ES-I3 (cell line): ENCODE results near the gene BCAS3.

Experiments
- H3K36me3 ChIP-seq: 2 replicates; pipeline ENCODE4 v1.6.1; 2013; ENCODE audit warnings: mild to moderate bottlenecking, low read length, control low read depth, moderate library complexity; ENCODE audit not compliant: insufficient read depth
- H3K4me1 ChIP-seq: 2 replicates; pipeline ENCODE4 v1.6.1; 2013; ENCODE audit warnings: mild to moderate bottlenecking, control low read depth, low read length; ENCODE audit not compliant: insufficient read depth
- H3K9ac ChIP-seq: 2 replicates; pipeline ENCODE4 v1.6.1; 2013; ENCODE audit warnings: low read depth, mild to moderate bottlenecking, low read length, moderate library complexity
- H3K9me3 ChIP-seq: 2 replicates; pipeline ENCODE4 v1.6.1; 2013; ENCODE audit warnings: mild to moderate bottlenecking, low read length, moderate library complexity; ENCODE audit not compliant: control insufficient read depth, insufficient read depth

BCAS3 gene

GRCh38 chr17:61280338-61280737 lies 602.7 kb downstream of the BCAS3 start:
- Histone ChIP-seq H3K4me1 (peaks cover 7% of the 10 kb centered on the region), H3K9ac (no peak overlapping the region), H3K9me3 (no peaks in the 10 kb centered on the region), H3K36me3 (no peaks in the 10 kb centered on the region)

- Histone ChIP-seq H3K36me3 (no peaks in the 10 kb centered on the region), H3K9ac (no peak overlapping the region), H3K4me1 (peaks cover 13% of the 10 kb centered on the region), H3K9me3 (no peaks in the 10 kb centered on the region)
Observed at GRCh38 chr17:61280851-61281250, 603.2 kb downstream of the BCAS3 start.

- Histone ChIP-seq H3K4me1 (peaks cover 21% of the 10 kb centered on the region), H3K9ac (no peak overlapping the region), H3K36me3 (no peaks in the 10 kb centered on the region), H3K9me3 (no peaks in the 10 kb centered on the region)
Observed at GRCh38 chr17:61282377-61282776, 604.7 kb downstream of the BCAS3 start.

- Histone ChIP-seq H3K9me3 (no peaks in the 10 kb centered on the region), H3K9ac (no peak overlapping the region), H3K4me1 (peaks cover 21% of the 10 kb centered on the region), H3K36me3 (no peaks in the 10 kb centered on the region)
Observed at GRCh38 chr17:61283043-61283442, 605.4 kb downstream of the BCAS3 start.

GRCh38 chr17:61284174-61284573 lies 606.5 kb downstream of the BCAS3 start:
- H3K9me3 ChIP-seq, result no peaks in the 10 kb centered on the region
- peaks cover 21% of the 10 kb centered on the region for H3K4me1 ChIP-seq
- no peaks in the 10 kb centered on the region for H3K36me3 ChIP-seq
- H3K9ac ChIP-seq, result no peak overlapping the region

- Histone ChIP-seq H3K4me1 (peaks cover 21% of the 10 kb centered on the region), H3K9me3 (no peaks in the 10 kb centered on the region), H3K36me3 (no peaks in the 10 kb centered on the region), H3K9ac (no peak overlapping the region)
Observed at GRCh38 chr17:61284746-61285145, 607.1 kb downstream of the BCAS3 start.

GRCh38 chr17:61285526-61286320 lies 608.1 kb downstream of the BCAS3 start:
- Histone ChIP-seq H3K9me3 (no peaks in the 10 kb centered on the region), H3K36me3 (no peaks in the 10 kb centered on the region), H3K9ac (no peak overlapping the region), H3K4me1 (peaks cover 21% of the 10 kb centered on the region)

- no peak overlapping the region for H3K9ac ChIP-seq
- H3K4me1 ChIP-seq, result peaks cover 21% of the 10 kb centered on the region
Observed at GRCh38 chr17:61286449-61286848, 608.8 kb downstream of the BCAS3 start.

GRCh38 chr17:61289408-61290385 lies 612.0 kb downstream of the BCAS3 start:
- Histone ChIP-seq H3K4me1 (peaks cover 27% of the 10 kb centered on the region), H3K9ac (no peak overlapping the region), H3K36me3 (no peaks in the 10 kb centered on the region), H3K9me3 (no peaks in the 10 kb centered on the region)

More at GRCh38 chr17:61286449-61286848, 608.8 kb downstream of the BCAS3 start:
- no peaks in the 10 kb centered on the region for H3K9me3 ChIP-seq
- H3K36me3 ChIP-seq, result no peaks in the 10 kb centered on the region

- H3K4me1 ChIP-seq, result peaks cover 13% of the 10 kb centered on the region
Observed at GRCh38 chr17:61291451-61292285, 614.0 kb downstream of the BCAS3 start.

GRCh38 chr17:61294286-61294685 lies 616.6 kb downstream of the BCAS3 start:
- Histone ChIP-seq H3K4me1 (peaks cover 13% of the 10 kb centered on the region), H3K9ac (no peak overlapping the region), H3K36me3 (no peaks in the 10 kb centered on the region), H3K9me3 (no peaks in the 10 kb centered on the region)

More at GRCh38 chr17:61291451-61292285, 614.0 kb downstream of the BCAS3 start:
- no peaks in the 10 kb centered on the region for H3K36me3 ChIP-seq
- no peaks in the 10 kb centered on the region for H3K9me3 ChIP-seq
- no peak overlapping the region for H3K9ac ChIP-seq

- no peaks in the 10 kb centered on the region for H3K9me3 ChIP-seq
- peaks cover 13% of the 10 kb centered on the region for H3K4me1 ChIP-seq
- H3K36me3 ChIP-seq, result no peaks in the 10 kb centered on the region
- H3K9ac ChIP-seq, result no peak overlapping the region
Observed at GRCh38 chr17:61294777-61295176, 617.1 kb downstream of the BCAS3 start.

GRCh38 chr17:61296058-61296457 lies 618.4 kb downstream of the BCAS3 start:
- Histone ChIP-seq H3K9me3 (no peaks in the 10 kb centered on the region), H3K36me3 (no peaks in the 10 kb centered on the region)

More at GRCh38 chr17:61296058-61296457, 618.4 kb downstream of the BCAS3 start:
- H3K9ac ChIP-seq, result no peak overlapping the region
- H3K4me1 ChIP-seq, result peaks cover 13% of the 10 kb centered on the region
